ENCODE results near the gene RPL7L1. TPM values are rescaled to one million over a fixed set of nuclear protein-coding genes. Genes with fewer than 3 reads are reported as not detected.

The RPL7L1 gene
- total and polyA plus RNA-seq, 2 of the 4 experiments (the other 2 are of a cell fraction): 43.0 to 112 TPM

- no peaks in the 10 kb centered on the region for H3K9me3 ChIP-seq (ENCODE audit: control insufficient read depth, insufficient read depth, low read length)
- no TSS peak for BruUV-seq (replicated peaks)
- DNase-seq (no peak), ATAC-seq (ENCODE audit: low read depth) (no peak)
- no peak overlapping the region for H2BK120ac ChIP-seq (ENCODE audit: low read depth, low read length)
- H2BK5ac ChIP-seq (ENCODE audit: low read depth, low read length, poor library complexity, severe bottlenecking): no peak overlapping the region
- intact Hi-C loops (cut with micrococcal nuclease): no loop called here
- no peak overlapping the region for H2BK20ac ChIP-seq (ENCODE audit: low read depth, low read length)
- H3K18ac ChIP-seq (ENCODE audit: low read depth, low read length): no peak overlapping the region
- no peak overlapping the region for H2AK5ac ChIP-seq (ENCODE audit: low read depth, low read length)
- peaks cover 35 to 53% of the 10 kb centered on the region in 2 experiments for H3K79me1 ChIP-seq (ENCODE audit: low read depth in 1 of 2, low read length in 2 of 2)
- H2BK15ac ChIP-seq (ENCODE audit: low read depth, low read length): no peak overlapping the region
- ChIA-PET POLR2A (ENCODE audit: unreplicated experiment) (no interaction called here), CTCF (no interaction called here)
- no peak overlapping the region for H2AK9ac ChIP-seq (replicated peaks; ENCODE audit: low read depth, low read length, poor library complexity)
- dilution Hi-C loops (cut with HindIII; ENCODE audit: low sequenced_read_pairs, unreplicated experiment): no loop called here
- in situ Hi-C loops (cut with MboI; ENCODE audit: low sequenced_read_pairs): no loop called here
- WGBS, 2 experiments (ENCODE audit: extremely low coverage in 2 of 2, insufficient read length in 1 of 2): no CpG with 5 or more reads among the region's 11 CpGs
- H4K8ac ChIP-seq (ENCODE audit: low read depth in 2 of 2, low read length in 2 of 2): no peak overlapping the region
- H4K91ac ChIP-seq (ENCODE audit: insufficient read depth, low read depth, low read length): no peak overlapping the region
- no peak overlapping the region for H3K4me3 ChIP-seq (ENCODE audit: insufficient read depth, low read depth, low read length)
- peaks cover 4% of the 10 kb centered on the region; the same call in 1 of the 2 replicates for H3K9me1 ChIP-seq (ENCODE audit: insufficient read depth, low read length)
- H3K4me1 ChIP-seq (ENCODE audit: control insufficient read depth, insufficient read depth, low read length): peaks cover 2% of the 10 kb centered on the region; the same call in 1 of the 2 replicates
- H3K27me3 ChIP-seq (ENCODE audit: control insufficient read depth, insufficient read depth, low read length): no peaks in the 10 kb centered on the region
- no peak overlapping the region for H2AFZ ChIP-seq (replicated peaks; ENCODE audit: low read length, poor library complexity)
- no peak overlapping the region for H3K4me2 ChIP-seq (ENCODE audit: low read depth, low read length)
- H3K56ac ChIP-seq (ENCODE audit: extremely low read depth, insufficient read depth, low read length): no peak overlapping the region
- H3K23ac ChIP-seq (ENCODE audit: low read depth, low read length): no peak overlapping the region
- H4K5ac ChIP-seq (ENCODE audit: low read depth, low read length): no peak overlapping the region
- no peaks in the 10 kb centered on the region; the same call in 1 of the 2 replicates for H4K20me1 ChIP-seq (ENCODE audit: insufficient read depth, low read length)
- no peak overlapping the region for H3K4ac ChIP-seq (ENCODE audit: low read depth, low read length)
- H3K36me3 ChIP-seq (ENCODE audit: control insufficient read depth, insufficient read depth, low read length): peaks cover 34% of the 10 kb centered on the region
- no peak for TF ChIP-seq POLR2A (IDR thresholded peaks at IDR 0.05; ENCODE audit: low read depth, low read length)
- TF ChIP-seq MAFK (IDR thresholded peaks at IDR 0.05; ENCODE audit: low read depth, low read length): no peak
- no peak for TF ChIP-seq RCOR1 (IDR thresholded peaks at IDR 0.05; ENCODE audit: insufficient replicate concordance, low read length)
- no peak for TF ChIP-seq SMC3 (IDR thresholded peaks at IDR 0.05; ENCODE audit: low read depth, low read length)
- no peak for TF ChIP-seq CHD1 (IDR thresholded peaks at IDR 0.05; ENCODE audit: low read depth, low read length)
- TF ChIP-seq, protein P1, sequence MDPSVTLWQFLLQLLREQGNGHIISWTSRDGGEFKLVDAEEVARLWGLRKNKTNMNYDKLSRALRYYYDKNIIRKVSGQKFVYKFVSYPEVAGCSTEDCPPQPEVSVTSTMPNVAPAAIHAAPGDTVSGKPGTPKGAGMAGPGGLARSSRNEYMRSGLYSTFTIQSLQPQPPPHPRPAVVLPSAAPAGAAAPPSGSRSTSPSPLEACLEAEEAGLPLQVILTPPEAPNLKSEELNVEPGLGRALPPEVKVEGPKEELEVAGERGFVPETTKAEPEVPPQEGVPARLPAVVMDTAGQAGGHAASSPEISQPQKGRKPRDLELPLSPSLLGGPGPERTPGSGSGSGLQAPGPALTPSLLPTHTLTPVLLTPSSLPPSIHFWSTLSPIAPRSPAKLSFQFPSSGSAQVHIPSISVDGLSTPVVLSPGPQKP (IDR thresholded peaks at IDR 0.05; ENCODE audit: borderline replicate concordance, low read depth, low read length): no peak
- no peak for TF ChIP-seq MXI1 (IDR thresholded peaks at IDR 0.05; ENCODE audit: borderline replicate concordance, low read depth, low read length)
- no peak for TF ChIP-seq CTCF (conservative IDR thresholded peaks at IDR 0.05; ENCODE audit: low read depth, low read length)
- TF ChIP-seq RAD21 (IDR thresholded peaks at IDR 0.05; ENCODE audit: low read length): no peak
- TF ChIP-seq BHLHE40 (IDR thresholded peaks at IDR 0.05; ENCODE audit: low read depth, low read length): no peak
- no peak for TF ChIP-seq NFE2L2 (IDR thresholded peaks at IDR 0.05; ENCODE audit: low read depth, low read length)
- TF ChIP-seq CEBPB (IDR thresholded peaks at IDR 0.05; ENCODE audit: low read depth, low read length): no peak
- no peak for TF ChIP-seq FOS (IDR thresholded peaks at IDR 0.05; ENCODE audit: low read depth, low read length)
- TF ChIP-seq, protein P2, sequence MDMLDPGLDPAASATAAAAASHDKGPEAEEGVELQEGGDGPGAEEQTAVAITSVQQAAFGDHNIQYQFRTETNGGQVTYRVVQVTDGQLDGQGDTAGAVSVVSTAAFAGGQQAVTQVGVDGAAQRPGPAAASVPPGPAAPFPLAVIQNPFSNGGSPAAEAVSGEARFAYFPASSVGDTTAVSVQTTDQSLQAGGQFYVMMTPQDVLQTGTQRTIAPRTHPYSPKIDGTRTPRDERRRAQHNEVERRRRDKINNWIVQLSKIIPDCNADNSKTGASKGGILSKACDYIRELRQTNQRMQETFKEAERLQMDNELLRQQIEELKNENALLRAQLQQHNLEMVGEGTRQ (IDR thresholded peaks at IDR 0.05; ENCODE audit: low read depth, low read length): no peak
- no peak overlapping the region for H3K14ac ChIP-seq (replicated peaks; ENCODE audit: low read depth, low read length)
- H3K27ac ChIP-seq (ENCODE audit: insufficient read depth, low read length): no peak overlapping the region
- no peak overlapping the region for H3K9ac ChIP-seq (ENCODE audit: low read depth, low read length)
Observed at GRCh38 chr6:42936398-42936797, 57.0 kb downstream of the RPL7L1 start.
